ENCODE results near the gene ACKR3.

- no peak for TF ChIP-seq EZH2phosphoT487 (IDR thresholded peaks at IDR 0.05; ENCODE audit: borderline replicate concordance, low read depth, low read length)
- no peak for TF ChIP-seq CTCF (conservative IDR thresholded peaks at IDR 0.05; ENCODE audit: low read length)
These were observed 14.1 kb upstream of the ACKR3 start for GRCh38 chr2:236555481-236555880.
